ENCODE data around the gene LRP1-AS. TPM values are rescaled to one million over a fixed set of nuclear protein-coding genes. Genes with fewer than 3 reads are reported as not detected.

LRP1-AS gene
- total RNA-seq, 4 donors from 2014 or later: not detected

- Histone ChIP-seq H3K27me3 (no peaks in the 10 kb centered on the region), H3K27ac (peak overlapping the region; percentile 76 to 100 (median 98)), H3K36me3 (peaks cover 26 to 94% (median 30%) of the 10 kb centered on the region in 3 donors), H3K4me1 (peaks cover 49 to 100% (median 50%) of the 10 kb centered on the region in 3 donors), H3K9me3 (no peaks in the 10 kb centered on the region), H3K4me3 (no peak overlapping the region)
- WGBS, 2 donors: 83 to 84% methylated on average over 6 of the region's 8 CpGs
- intact Hi-C loops (cut with DNase I): no loop called here
- TF ChIP-seq POLR2A (IDR thresholded peaks at IDR 0.05) (no peak), CTCF (IDR thresholded peaks at IDR 0.05) (no peak)
- DNase-seq: no peak
Observed at GRCh38 chr12:57096748-57097553, 50.5 kb downstream of the LRP1-AS start.

- Histone ChIP-seq H3K9me3 (no peaks in the 10 kb centered on the region), H3K4me3 (no peak overlapping the region), H3K27ac (peak overlapping the region; percentile 76 to 100 (median 98)), H3K4me1 (peaks cover 52 to 100% (median 57%) of the 10 kb centered on the region in 3 donors), H3K36me3 (peaks cover 26 to 94% (median 35%) of the 10 kb centered on the region in 3 donors), H3K27me3 (no peaks in the 10 kb centered on the region)
- TF ChIP-seq POLR2A (IDR thresholded peaks at IDR 0.05) (peak in 1 of 4 donors; percentile 7), CTCF (IDR thresholded peaks at IDR 0.05) (no peak)
- DNase-seq: no peak
- 49 to 54% methylated on average over 4 to 6 of the region's 6 CpGs for WGBS, 2 donors
- intact Hi-C loops (cut with DNase I): no loop called here
Observed at GRCh38 chr12:57096099-57096572, 51.3 kb downstream of the LRP1-AS start.

- no peak overlapping the region for H3K4me3 ChIP-seq
- H3K27me3 ChIP-seq: no peaks in the 10 kb centered on the region
- TF ChIP-seq POLR2A (IDR thresholded peaks at IDR 0.05) (no peak), CTCF (IDR thresholded peaks at IDR 0.05) (no peak)
- H3K27ac ChIP-seq: peak overlapping the region; percentile 76 to 100 (median 98)
- 42 to 65% methylated on average over 2 to 3 of the region's 3 CpGs for WGBS, 2 donors
- peaks cover 55 to 100% (median 64%) of the 10 kb centered on the region in 3 donors for H3K4me1 ChIP-seq
- no peak for DNase-seq
- no peaks in the 10 kb centered on the region for H3K9me3 ChIP-seq
- H3K36me3 ChIP-seq: peaks cover 26 to 92% (median 35%) of the 10 kb centered on the region in 3 donors
- intact Hi-C loops (cut with DNase I): no loop called here
Observed at GRCh38 chr12:57095440-57095839, 52.0 kb downstream of the LRP1-AS start.

Small RNA genes within 50 kb of the gene (small RNA-seq; reads per million reads assigned to genes)
- 0.07 to 0.60 (median 0.11) reads per million in 4 donors for gene MIR1228

Other genes starting within 250 kb of the LRP1-AS start
- 10 to 100 TPM in 3 of 4 donors, 1 to 10 TPM in 1; 2.9 to 42.1 (median 19.8) TPM for gene SDR9C7, start 213.2 kb downstream of the LRP1-AS start, total RNA-seq
- 1 to 10 TPM in 3 of 4 donors, under 1 TPM in 1; 0.38 to 4.5 (median 2.1) TPM for gene RDH16, start 190.0 kb downstream of the LRP1-AS start, total RNA-seq
- gene ZBTB39, start 141.1 kb downstream of the LRP1-AS start, total RNA-seq: 1 to 10 TPM; 2.1 to 6.5 (median 4.0) TPM
- gene TAC3, start 131.1 kb downstream of the LRP1-AS start, total RNA-seq: not detected
- gene MYO1A, start 97.5 kb downstream of the LRP1-AS start, total RNA-seq: under 1 TPM in 2 of 4 donors, not detected in 2; 0.38 to 0.48 TPM
- gene NEMP1, start 68.8 kb downstream of the LRP1-AS start, total RNA-seq: 1 to 10 TPM; 4.1 to 7.6 (median 6.7) TPM
- gene NAB2, start 58.5 kb downstream of the LRP1-AS start, total RNA-seq: 10 to 100 TPM in 3 of 4 donors, 1 to 10 TPM in 1; 9.1 to 25.2 (median 13.3) TPM
- 100 to 1,000 TPM in 2 of 4 donors, 10 to 100 TPM in 2; 72.7 to 138 (median 102) TPM for gene STAT6, start 36.3 kb downstream of the LRP1-AS start, total RNA-seq
- 100 to 1,000 TPM in 1 of 4 donors, 10 to 100 TPM in 3; 60.8 to 147 (median 81.9) TPM for gene LRP1, start 19.1 kb downstream of the LRP1-AS start, total RNA-seq
- 1 to 10 TPM in 2 of 4 donors, under 1 TPM in 2; 0.21 to 5.0 (median 2.5) TPM for gene NXPH4, start 69.2 kb upstream of the LRP1-AS start, total RNA-seq
- gene SHMT2, start 82.1 kb upstream of the LRP1-AS start, total RNA-seq: 100 to 1,000 TPM in 1 of 4 donors, 10 to 100 TPM in 3; 56.1 to 104 (median 76.6) TPM
- gene STAC3, start 103.6 kb upstream of the LRP1-AS start, total RNA-seq: under 1 TPM; 0.29 to 0.95 (median 0.47) TPM